Neural crest cell (in vitro differentiated cells): ENCODE data around the gene NHEJ1. TPM values are rescaled to one million over a fixed set of nuclear protein-coding genes. Genes with fewer than 3 reads are reported as not detected.

Experiments
- DNase-seq: peaks from one replicate; pipeline ENCODE4 v3.0.0; 2021; ENCODE audit warnings: low read depth, mixed read lengths, low spot score
- H3K27ac Mint-ChIP-seq: one replicate; pipeline ENCODE4 v1.8.0; 2021; ENCODE audit warnings: mild to moderate bottlenecking, mixed read lengths; ENCODE audit not compliant: unreplicated experiment
- H3K27me3 Mint-ChIP-seq: 2 replicates; pipeline ENCODE4 v1.8.0; 2021; ENCODE audit warnings: low read depth, mild to moderate bottlenecking, mixed read lengths
- H3K36me3 Mint-ChIP-seq: 2 replicates; pipeline ENCODE4 v1.8.0; 2021; ENCODE audit warnings: low read depth, mild to moderate bottlenecking, mixed read lengths
- H3K4me1 Mint-ChIP-seq: 2 replicates; pipeline ENCODE4 v1.8.0; 2021; ENCODE audit warnings: mixed read lengths
- H3K4me3 Mint-ChIP-seq: one replicate; pipeline ENCODE4 v1.8.0; 2021; ENCODE audit warnings: mild to moderate bottlenecking, mixed read lengths
- H3K9me3 Mint-ChIP-seq: 2 replicates; pipeline ENCODE4 v1.8.0; 2021; ENCODE audit warnings: mixed read lengths
- CTCF ChIP-seq: fragments of 200-600 bp; sonication (generic); conservative IDR thresholded peaks from 2 replicates; pipeline ENCODE4 v1.5.0; 2021; ENCODE audit warnings: antibody characterized with exemption, mild to moderate bottlenecking
- total RNA-seq: library from RNA; stranded (reverse); gene quantifications from 2 replicates; pipeline ENCODE4 v1.2.1, GENCODE V29; 2021

The NHEJ1 gene
- total RNA-seq, 1 donor from 2014 or later = 26.8 TPM

- DNase-seq = no peak
- no peak for TF ChIP-seq CTCF
- H3K4me3 Mint-ChIP-seq = peak overlapping the region; percentile 10
- H3K4me1 Mint-ChIP-seq = no peaks in the 10 kb centered on the region
- H3K27ac Mint-ChIP-seq = no peak overlapping the region
- H3K9me3 Mint-ChIP-seq = no peaks in the 10 kb centered on the region
- no peaks in the 10 kb centered on the region for H3K27me3 Mint-ChIP-seq
- H3K36me3 Mint-ChIP-seq = peaks cover 2% of the 10 kb centered on the region
These were observed 7.4 kb upstream of the NHEJ1 start for GRCh38 chr2:219167997-219168396.

- Mint-ChIP-seq H3K36me3 (no peaks in the 10 kb centered on the region), H3K4me1 (peaks cover 10% of the 10 kb centered on the region), H3K9me3 (no peaks in the 10 kb centered on the region), H3K27me3 (no peaks in the 10 kb centered on the region), H3K27ac (no peak overlapping the region), H3K4me3 (peak overlapping the region; percentile 20)
- TF ChIP-seq CTCF = no peak
- no peak for DNase-seq
These were observed 4.7 kb upstream of the NHEJ1 start for GRCh38 chr2:219165058-219165911.

GRCh38 chr2:219163156-219163555 is 2.5 kb upstream of the NHEJ1 start:
- H3K4me3 Mint-ChIP-seq = no peak overlapping the region
- DNase-seq = no peak
- no peak for TF ChIP-seq CTCF
- no peaks in the 10 kb centered on the region for H3K9me3 Mint-ChIP-seq
- H3K4me1 Mint-ChIP-seq = peaks cover 17% of the 10 kb centered on the region
- H3K36me3 Mint-ChIP-seq = no peaks in the 10 kb centered on the region
- no peaks in the 10 kb centered on the region for H3K27me3 Mint-ChIP-seq
- no peak overlapping the region for H3K27ac Mint-ChIP-seq

- H3K27me3 Mint-ChIP-seq = no peaks in the 10 kb centered on the region
- TF ChIP-seq CTCF = no peak
- H3K9me3 Mint-ChIP-seq = no peaks in the 10 kb centered on the region
- no peak overlapping the region for H3K27ac Mint-ChIP-seq
- no peaks in the 10 kb centered on the region for H3K36me3 Mint-ChIP-seq
- peak overlapping the region; percentile 95 for H3K4me3 Mint-ChIP-seq
- no peak for DNase-seq
- H3K4me1 Mint-ChIP-seq = peaks cover 17% of the 10 kb centered on the region
These were observed 482 bp upstream of the NHEJ1 start for GRCh38 chr2:219161097-219161496.

DNA sequence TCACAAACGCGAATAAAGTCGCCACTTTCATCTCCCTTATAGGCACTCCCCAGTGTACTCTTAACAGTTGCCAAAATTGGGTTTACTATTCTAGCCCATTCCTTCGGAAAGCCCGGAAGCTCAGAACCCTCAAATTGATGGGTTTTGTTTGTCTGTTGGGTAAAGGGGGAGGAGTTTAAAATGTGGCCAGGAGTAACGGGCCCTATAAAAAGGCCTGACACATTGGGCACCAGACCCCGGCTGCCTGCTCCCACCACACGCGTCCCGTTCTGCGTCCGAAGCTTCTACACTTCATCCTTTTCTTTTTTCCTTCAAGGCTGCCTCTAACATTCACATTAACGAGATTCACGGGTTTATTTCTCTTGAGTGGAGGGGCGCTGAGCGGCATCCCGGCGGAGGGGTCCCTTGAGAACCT is 837 bp downstream of the NHEJ1 start:
- Mint-ChIP-seq H3K36me3 (no peaks in the 10 kb centered on the region), H3K27ac (peak overlapping the region; percentile 38), H3K9me3 (no peaks in the 10 kb centered on the region), H3K4me1 (peaks cover 17% of the 10 kb centered on the region), H3K4me3 (peak overlapping the region; percentile 95), H3K27me3 (no peaks in the 10 kb centered on the region)
- no peak for TF ChIP-seq CTCF
- DNase-seq = no peak
